Upper lobe of right lung (tissue), 1 donor: Measurements from ENCODE around the gene MYH10. TPM values are rescaled to one million over a fixed set of nuclear protein-coding genes. Genes with fewer than 3 reads are reported as not detected.
"Not testable (repeated sequence)": the region's sequence is repeated elsewhere in the genome, so short reads cannot be mapped to it uniquely, and the experiment has no call there.

ENCODE experiments used
- ATAC-seq: fragments of 200-7000 bp; cut with Tn5 transposase; one replicate; pipeline ENCODE4 v1.9.1; 2020; ENCODE audit warnings: mild to moderate bottlenecking, moderate library complexity
- DNase-seq: peaks from one replicate; pipeline ENCODE4 v3.0.0-alpha.2; 2020
- H3K27ac ChIP-seq: fragments of 200-600 bp; one replicate; pipeline ENCODE4 v1.8.0; 2022
- H3K27me3 ChIP-seq: fragments of 200-600 bp; one replicate; pipeline ENCODE4 v1.8.0; 2022; ENCODE audit warnings: mild to moderate bottlenecking
- H3K36me3 ChIP-seq: fragments of 200-600 bp; one replicate; pipeline ENCODE4 v1.8.0; 2022
- H3K4me1 ChIP-seq: fragments of 200-600 bp; one replicate; pipeline ENCODE4 v1.8.0; 2022
- H3K4me3 ChIP-seq: fragments of 200-600 bp; one replicate; pipeline ENCODE4 v1.8.0; 2022; ENCODE audit warnings: mild to moderate bottlenecking
- H3K9me3 ChIP-seq: fragments of 200-600 bp; one replicate; pipeline ENCODE4 v1.8.0; 2022
- intact Hi-C: fragments of 100-400 bp; cut with DNase I; formaldehyde crosslinking; loops from one replicate; pipeline ENCODE4 v1.11.0; 2022
- total RNA-seq: library from RNA; stranded (reverse); fragmentation: NEBNext Ultra II Directional; extraction: Animal tissue kit (Norgen Biotek cat#: 25700); gene quantifications from one replicate; pipeline ENCODE4 v1.2.1, GENCODE V29; 2021
- TF ChIP-seq, protein P1 (sequence below): fragments of 200-600 bp; IDR thresholded peaks from one replicate; pipeline ENCODE4 v1.8.0; 2022; ENCODE audit warnings: antibody characterized with exemption
- donor health status: DM: no; HTN: yes; CAD: no; lungs with severe emphysema.

MYH10 gene
- total RNA-seq, 1 donor from 2014 or later: 205 TPM

DNA sequence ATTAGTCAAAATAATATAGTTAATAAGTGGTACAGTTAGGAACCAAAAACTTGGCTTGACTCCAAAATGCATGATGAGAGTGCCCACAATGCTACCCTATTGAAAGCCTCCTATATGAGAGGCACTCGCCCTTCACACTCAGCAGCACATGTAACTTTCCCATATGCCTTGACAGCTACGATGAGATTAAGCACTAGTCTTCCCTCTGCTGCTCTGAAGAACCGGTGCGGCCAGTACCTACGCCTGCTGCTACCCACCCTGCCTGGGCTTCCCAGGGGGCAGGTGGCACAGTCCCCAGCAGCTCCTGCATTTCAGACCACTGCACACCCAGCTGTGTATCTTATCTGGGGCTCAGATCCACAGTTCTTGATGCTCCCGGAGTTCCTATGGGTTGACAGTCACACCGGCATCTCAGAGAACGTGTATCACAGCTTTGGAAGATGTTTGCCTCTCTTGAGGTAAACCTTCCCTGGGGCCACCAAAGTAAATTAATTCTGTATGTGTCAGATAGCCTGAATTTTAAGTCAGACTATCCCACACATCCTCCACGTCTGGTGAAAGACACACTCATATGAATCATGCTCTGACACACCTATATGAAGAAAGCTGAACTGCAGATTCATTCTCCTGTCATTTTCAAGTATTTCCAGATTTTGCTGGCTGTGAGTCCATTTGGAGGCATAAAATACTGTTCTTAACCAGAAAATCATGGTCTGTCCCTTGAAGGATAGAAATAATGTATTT is 77.8 kb downstream of the MYH10 start:
- ATAC-seq: no peak
- H3K4me3 ChIP-seq: no peak overlapping the region
- TF ChIP-seq, protein P1, sequence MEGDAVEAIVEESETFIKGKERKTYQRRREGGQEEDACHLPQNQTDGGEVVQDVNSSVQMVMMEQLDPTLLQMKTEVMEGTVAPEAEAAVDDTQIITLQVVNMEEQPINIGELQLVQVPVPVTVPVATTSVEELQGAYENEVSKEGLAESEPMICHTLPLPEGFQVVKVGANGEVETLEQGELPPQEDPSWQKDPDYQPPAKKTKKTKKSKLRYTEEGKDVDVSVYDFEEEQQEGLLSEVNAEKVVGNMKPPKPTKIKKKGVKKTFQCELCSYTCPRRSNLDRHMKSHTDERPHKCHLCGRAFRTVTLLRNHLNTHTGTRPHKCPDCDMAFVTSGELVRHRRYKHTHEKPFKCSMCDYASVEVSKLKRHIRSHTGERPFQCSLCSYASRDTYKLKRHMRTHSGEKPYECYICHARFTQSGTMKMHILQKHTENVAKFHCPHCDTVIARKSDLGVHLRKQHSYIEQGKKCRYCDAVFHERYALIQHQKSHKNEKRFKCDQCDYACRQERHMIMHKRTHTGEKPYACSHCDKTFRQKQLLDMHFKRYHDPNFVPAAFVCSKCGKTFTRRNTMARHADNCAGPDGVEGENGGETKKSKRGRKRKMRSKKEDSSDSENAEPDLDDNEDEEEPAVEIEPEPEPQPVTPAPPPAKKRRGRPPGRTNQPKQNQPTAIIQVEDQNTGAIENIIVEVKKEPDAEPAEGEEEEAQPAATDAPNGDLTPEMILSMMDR: no peak
- intact Hi-C loops: no loop called here
- H3K27ac ChIP-seq: no peak overlapping the region
- H3K27me3 ChIP-seq: no peaks in the 10 kb centered on the region
- no peak for DNase-seq
- peaks cover 18% of the 10 kb centered on the region for H3K36me3 ChIP-seq
- H3K9me3 ChIP-seq: no peaks in the 10 kb centered on the region
- no peaks in the 10 kb centered on the region for H3K4me1 ChIP-seq

GRCh38 chr17:8542599-8543502 is 87.7 kb downstream of the MYH10 start:
- peak; percentile 91 for ATAC-seq
- Histone ChIP-seq H3K27ac (no peak overlapping the region), H3K27me3 (no peaks in the 10 kb centered on the region), H3K4me3 (no peak overlapping the region), H3K4me1 (no peaks in the 10 kb centered on the region), H3K9me3 (no peaks in the 10 kb centered on the region), H3K36me3 (peaks cover 15% of the 10 kb centered on the region)
- no peak for DNase-seq
- intact Hi-C loops: no loop called here
- TF ChIP-seq, protein P1: no peak

- peaks cover 15% of the 10 kb centered on the region for H3K36me3 ChIP-seq
- H3K4me1 ChIP-seq, H3K27ac ChIP-seq, H3K9me3 ChIP-seq, H3K4me3 ChIP-seq, intact Hi-C loops, H3K27me3 ChIP-seq, DNase-seq, ATAC-seq: not testable (repeated sequence)
Measured at GRCh38 chr17:8539976-8540375, 90.5 kb downstream of the MYH10 start.

GRCh38 chr17:8537734-8538133 is 92.8 kb downstream of the MYH10 start:
- no peak for DNase-seq
- Histone ChIP-seq H3K4me3 (no peak overlapping the region), H3K27ac (no peak overlapping the region), H3K27me3 (no peaks in the 10 kb centered on the region), H3K36me3 (peaks cover 27% of the 10 kb centered on the region), H3K9me3 (no peaks in the 10 kb centered on the region), H3K4me1 (no peaks in the 10 kb centered on the region)
- intact Hi-C loops: no loop called here
- no peak for ATAC-seq
- TF ChIP-seq, protein P1: no peak

GRCh38 chr17:8534498-8535188 is 95.9 kb downstream of the MYH10 start:
- DNase-seq (no peak), ATAC-seq (no peak)
- Histone ChIP-seq H3K4me3 (no peak overlapping the region), H3K4me1 (no peaks in the 10 kb centered on the region), H3K36me3 (peaks cover 24% of the 10 kb centered on the region), H3K27me3 (no peaks in the 10 kb centered on the region), H3K27ac (no peak overlapping the region), H3K9me3 (no peaks in the 10 kb centered on the region)
- TF ChIP-seq, protein P1: no peak
- intact Hi-C loops: no loop called here
